HG02798 (cell line): Measurements from ENCODE around the gene ADAM10.

Experiments
- ATAC-seq: cut with Tn5 transposase; IDR thresholded peaks from one replicate; pipeline ENCODE4 v1.9.1; 2021; ENCODE audit warnings: mild to moderate bottlenecking; ENCODE audit not compliant: unreplicated experiment, poor library complexity

ADAM10 gene

GRCh38 chr15:58587486-58587885, 162.0 kb downstream of the ADAM10 start:
- no peak for ATAC-seq

GRCh38 chr15:58585693-58586443, 163.6 kb downstream of the ADAM10 start:
- ATAC-seq, result no peak

- no peak for ATAC-seq
Observed at GRCh38 chr15:58584789-58585461, 164.6 kb downstream of the ADAM10 start.

- ATAC-seq, result no peak
Observed at GRCh38 chr15:58583171-58583908, 166.2 kb downstream of the ADAM10 start.

- no peak for ATAC-seq
Observed at GRCh38 chr15:58582160-58582559, 167.3 kb downstream of the ADAM10 start.

- ATAC-seq, result no peak
Observed at GRCh38 chr15:58576657-58577056, 172.8 kb downstream of the ADAM10 start.

- no peak for ATAC-seq
Observed at GRCh38 chr15:58575045-58575786, 174.3 kb downstream of the ADAM10 start.

- no peak for ATAC-seq
Observed at GRCh38 chr15:58574631-58575030, 174.9 kb downstream of the ADAM10 start.

GRCh38 chr15:58573270-58573669, 176.2 kb downstream of the ADAM10 start:
- ATAC-seq, result no peak

- no peak for ATAC-seq
Observed at GRCh38 chr15:58572521-58572920, 177.0 kb downstream of the ADAM10 start.

- no peak for ATAC-seq
Observed at GRCh38 chr15:58571491-58571890, 178.0 kb downstream of the ADAM10 start.

GRCh38 chr15:58569455-58569854, 180.1 kb downstream of the ADAM10 start:
- no peak for ATAC-seq

GRCh38 chr15:58568157-58568571, 181.3 kb downstream of the ADAM10 start:
- no peak for ATAC-seq

GRCh38 chr15:58566029-58566428, 183.5 kb downstream of the ADAM10 start:
- no peak for ATAC-seq

GRCh38 chr15:58565619-58566018, 183.9 kb downstream of the ADAM10 start:
- ATAC-seq, result no peak

GRCh38 chr15:58564981-58565380, 184.5 kb downstream of the ADAM10 start:
- no peak for ATAC-seq

- no peak for ATAC-seq
Observed at GRCh38 chr15:58562135-58562534, 187.4 kb downstream of the ADAM10 start.

- no peak for ATAC-seq
Observed at GRCh38 chr15:58561321-58561720, 188.2 kb downstream of the ADAM10 start.

- ATAC-seq, result no peak
Observed at GRCh38 chr15:58559904-58560588, 189.5 kb downstream of the ADAM10 start.

- ATAC-seq, result no peak
Observed at GRCh38 chr15:58558777-58559176, 190.7 kb downstream of the ADAM10 start.
